A673 (cell line): ENCODE measurements around the gene ZBTB7B. TPM values are rescaled to one million over a fixed set of nuclear protein-coding genes. Genes with fewer than 3 reads are reported as not detected.

ENCODE experiments used
- BruUV-seq: library from RNA; stranded (reverse); fragments of 400-500 nt; replicated peaks from 2 replicates; lab custom pipeline; 2021; lab: Mats Ljungman, UMichigan
- CTCF ChIA-PET: fragments of 300-600 bp; sonication (Branson Sonifier 250); formaldehyde crosslinking; loops from one replicate; lab custom pipeline; 2022; ENCODE audit warnings: antibody characterized with exemption; lab: Charles Lee
- POLR2A ChIA-PET: fragments of 300-600 bp; sonication (Branson Sonifier 250); formaldehyde crosslinking; loops from one replicate; lab custom pipeline; 2022; ENCODE audit warnings: antibody characterized with exemption; ENCODE audit not compliant: low non-redundant PET; lab: Charles Lee
- DNase-seq: peaks from one replicate; pipeline ENCODE4 v3.0.0-alpha.2; 2015; ENCODE audit warnings: low spot score
- H3K27ac ChIP-seq: fragments of 200-600 bp; sonication (generic); 2 replicates; pipeline ENCODE4 v1.5.1; 2016; ENCODE audit warnings: mixed run types, low read depth, mild to moderate bottlenecking, mixed read lengths, antibody characterized with exemption, low read length; ENCODE audit not compliant: poor library complexity, severe bottlenecking
- H3K27me3 ChIP-seq: fragments of 200-600 bp; sonication (generic); replicated peaks from 2 replicates; pipeline ENCODE4 v1.6.1; 2017; ENCODE audit warnings: mixed run types, low read depth, mild to moderate bottlenecking, mixed read lengths, antibody characterized with exemption, low read length; ENCODE audit not compliant: insufficient read depth, poor library complexity
- H3K36me3 ChIP-seq: fragments of 200-600 bp; sonication (generic); 2 replicates; pipeline ENCODE4 v1.6.1; 2016; ENCODE audit warnings: mixed run types, mild to moderate bottlenecking, mixed read lengths, antibody characterized with exemption, low read length; ENCODE audit not compliant: insufficient read depth, poor library complexity, severe bottlenecking
- H3K4me1 ChIP-seq: fragments of 200-600 bp; sonication (generic); 2 replicates; pipeline ENCODE4 v1.6.1; 2017; ENCODE audit warnings: mixed run types, mild to moderate bottlenecking, mixed read lengths, antibody characterized with exemption, low read length; ENCODE audit not compliant: insufficient read depth, poor library complexity, severe bottlenecking
- H3K4me3 ChIP-seq: fragments of 200-600 bp; sonication (generic); 2 replicates; pipeline ENCODE4 v1.5.1; 2016; ENCODE audit warnings: low read depth, mixed run types, mild to moderate bottlenecking, mixed read lengths, low read length; ENCODE audit not compliant: poor library complexity, severe bottlenecking
- H3K9me3 ChIP-seq: fragments of 200-600 bp; sonication (generic); 2 replicates; pipeline ENCODE4 v1.6.1; 2016; ENCODE audit warnings: mixed run types, low read depth, mild to moderate bottlenecking, mixed read lengths, antibody characterized with exemption, low read length; ENCODE audit not compliant: poor library complexity, severe bottlenecking
- EZH2 ChIP-seq: fragments of 200-600 bp; sonication (generic); IDR thresholded peaks from 2 replicates; pipeline ENCODE4 v1.6.1; 2017; ENCODE audit warnings: borderline replicate concordance, low read depth, mild to moderate bottlenecking, mixed read lengths, antibody characterized with exemption, low read length; ENCODE audit not compliant: poor library complexity, severe bottlenecking
- intact Hi-C: fragments of 100-400 bp; cut with micrococcal nuclease; formaldehyde crosslinking; loops from one replicate; pipeline ENCODE4 v1.10.0; 2022; ENCODE audit not compliant: unreplicated experiment
- total RNA-seq: library from RNA; stranded (reverse); gene quantifications from 2 replicates; pipeline ENCODE4 v1.2.3, GENCODE V29; 2021
- TF ChIP-seq, protein P1 (sequence below): fragments of 300-800, 200-600 bp; sonication (generic); conservative IDR thresholded peaks from 2 replicates; pipeline ENCODE4 v1.5.1; 2017; ENCODE audit warnings: low read depth, mild to moderate bottlenecking, antibody characterized with exemption, low read length, moderate library complexity, mixed read lengths

The ZBTB7B gene
- total RNA-seq, 1 experiment from 2014 or later, result 19.2 TPM

DNA sequence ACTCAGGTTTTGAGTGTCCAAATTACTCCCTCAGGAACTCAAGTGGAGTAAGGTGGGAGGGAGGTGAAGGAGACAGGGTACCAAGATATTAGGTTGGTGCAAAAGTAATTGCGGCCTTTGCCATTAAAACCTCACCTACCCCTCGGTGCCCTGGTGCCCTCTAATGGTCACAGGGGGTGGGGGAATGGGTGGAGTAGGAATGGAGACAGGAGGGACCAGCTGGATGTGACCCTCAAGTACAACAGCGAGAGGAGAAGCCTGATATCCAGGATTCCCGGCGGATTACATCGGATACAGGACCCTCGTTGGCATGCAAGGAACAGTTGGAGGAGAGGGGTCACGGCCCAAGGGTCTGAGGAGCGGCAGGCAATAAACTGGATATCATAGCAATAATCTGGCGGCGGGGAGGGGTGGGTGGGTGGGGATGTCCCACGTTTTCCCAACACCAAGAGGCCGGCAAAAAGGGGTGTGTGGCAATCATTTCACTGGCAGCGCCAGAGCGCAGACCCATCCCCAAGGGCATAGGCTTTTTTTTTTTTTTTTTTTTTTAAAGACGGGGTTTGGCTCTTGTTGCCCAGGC, 4.3 kb upstream of the ZBTB7B start:
- ChIA-PET CTCF (interaction anchor here (0.6 to 1.5 kb wide), 7 partner anchors 11 to 439 kb away, joined by 4 to 17 read pairs (median 5); partner anchors contain the start of gene PBXIP1), POLR2A (interaction anchor here (0.6 to 0.7 kb wide), 2 partner anchors 141 to 1116 kb away, joined by 5 to 13 read pairs; no protein-coding TSS in a partner anchor)
- H3K27me3 ChIP-seq, result no peaks in the 10 kb centered on the region
- DNase-seq, result no peak
- H3K27ac ChIP-seq, result no peak overlapping the region
- intact Hi-C loops, result loop anchor here (5.0 kb wide), 1 partner anchor 36 kb away; the partner anchor contains the start of gene PYGO2
- peaks cover 5% of the 10 kb centered on the region for H3K4me1 ChIP-seq
- H3K9me3 ChIP-seq, result no peaks in the 10 kb centered on the region
- H3K4me3 ChIP-seq, result no peak overlapping the region
- TF ChIP-seq, protein P1, sequence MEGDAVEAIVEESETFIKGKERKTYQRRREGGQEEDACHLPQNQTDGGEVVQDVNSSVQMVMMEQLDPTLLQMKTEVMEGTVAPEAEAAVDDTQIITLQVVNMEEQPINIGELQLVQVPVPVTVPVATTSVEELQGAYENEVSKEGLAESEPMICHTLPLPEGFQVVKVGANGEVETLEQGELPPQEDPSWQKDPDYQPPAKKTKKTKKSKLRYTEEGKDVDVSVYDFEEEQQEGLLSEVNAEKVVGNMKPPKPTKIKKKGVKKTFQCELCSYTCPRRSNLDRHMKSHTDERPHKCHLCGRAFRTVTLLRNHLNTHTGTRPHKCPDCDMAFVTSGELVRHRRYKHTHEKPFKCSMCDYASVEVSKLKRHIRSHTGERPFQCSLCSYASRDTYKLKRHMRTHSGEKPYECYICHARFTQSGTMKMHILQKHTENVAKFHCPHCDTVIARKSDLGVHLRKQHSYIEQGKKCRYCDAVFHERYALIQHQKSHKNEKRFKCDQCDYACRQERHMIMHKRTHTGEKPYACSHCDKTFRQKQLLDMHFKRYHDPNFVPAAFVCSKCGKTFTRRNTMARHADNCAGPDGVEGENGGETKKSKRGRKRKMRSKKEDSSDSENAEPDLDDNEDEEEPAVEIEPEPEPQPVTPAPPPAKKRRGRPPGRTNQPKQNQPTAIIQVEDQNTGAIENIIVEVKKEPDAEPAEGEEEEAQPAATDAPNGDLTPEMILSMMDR, result no peak
- no peak for TF ChIP-seq EZH2
- BruUV-seq, result no TSS peak
- H3K36me3 ChIP-seq, result no peaks in the 10 kb centered on the region

DNA sequence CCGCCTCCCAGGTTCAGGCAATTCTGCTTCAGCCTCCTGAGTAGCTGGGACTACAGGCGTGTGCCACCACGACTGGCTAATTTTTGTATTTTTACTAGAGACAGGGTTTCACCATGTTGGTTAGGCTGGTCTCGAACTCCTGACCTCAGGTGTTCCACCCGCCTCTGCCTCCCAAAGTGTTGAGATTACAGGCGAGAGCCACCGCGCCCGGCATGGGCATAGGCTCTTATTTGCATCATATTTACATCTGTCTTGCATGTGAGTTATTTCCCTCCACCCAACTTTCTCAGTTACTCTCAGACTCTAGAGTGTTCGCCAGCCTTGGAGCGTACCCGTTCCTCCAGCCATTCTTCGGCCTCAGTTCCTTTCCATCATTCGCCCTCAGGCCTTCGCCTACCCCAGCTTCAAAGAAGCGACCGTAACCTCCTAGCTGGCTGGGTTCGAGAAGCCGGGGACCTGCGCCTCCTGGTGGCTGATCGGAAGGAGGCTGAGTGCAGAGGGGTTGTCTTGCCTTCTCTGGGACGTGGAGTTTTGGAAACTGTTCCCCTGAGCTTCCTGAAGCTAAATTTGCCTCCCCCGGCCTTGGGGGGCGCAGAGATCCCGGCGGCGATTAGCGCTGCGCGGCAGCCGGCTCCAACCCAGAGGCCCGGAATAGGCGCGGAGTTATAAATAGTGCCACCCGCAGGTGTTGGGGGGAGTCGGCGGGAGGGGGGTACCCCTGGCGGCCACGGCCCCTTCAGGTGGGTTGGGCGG, 3.6 kb upstream of the ZBTB7B start:
- ChIA-PET CTCF (interaction anchor here (0.6 to 1.5 kb wide), 10 partner anchors 11 to 440 kb away, joined by 3 to 17 read pairs (median 5); partner anchors contain the start of genes ADAM15, PBXIP1 and SHC1), POLR2A (interaction anchor here (0.6 to 0.8 kb wide), 4 partner anchors 18 to 1117 kb away, joined by 4 to 13 read pairs (median 5); no protein-coding TSS in a partner anchor)
- no peak for TF ChIP-seq EZH2
- TF ChIP-seq, protein P1, result peak; percentile 99
- H3K4me3 ChIP-seq, result peak overlapping the region; percentile 85
- H3K27ac ChIP-seq, result peak overlapping the region; percentile 79
- no peaks in the 10 kb centered on the region for H3K36me3 ChIP-seq
- peaks cover 5% of the 10 kb centered on the region for H3K4me1 ChIP-seq
- no peaks in the 10 kb centered on the region for H3K27me3 ChIP-seq
- no peaks in the 10 kb centered on the region for H3K9me3 ChIP-seq
- peak; percentile 95 for DNase-seq
- no TSS peak for BruUV-seq
- intact Hi-C loops, result loop anchor here (5.0 kb wide), 1 partner anchor 37 kb away; the partner anchor contains the start of gene PYGO2

DNA sequence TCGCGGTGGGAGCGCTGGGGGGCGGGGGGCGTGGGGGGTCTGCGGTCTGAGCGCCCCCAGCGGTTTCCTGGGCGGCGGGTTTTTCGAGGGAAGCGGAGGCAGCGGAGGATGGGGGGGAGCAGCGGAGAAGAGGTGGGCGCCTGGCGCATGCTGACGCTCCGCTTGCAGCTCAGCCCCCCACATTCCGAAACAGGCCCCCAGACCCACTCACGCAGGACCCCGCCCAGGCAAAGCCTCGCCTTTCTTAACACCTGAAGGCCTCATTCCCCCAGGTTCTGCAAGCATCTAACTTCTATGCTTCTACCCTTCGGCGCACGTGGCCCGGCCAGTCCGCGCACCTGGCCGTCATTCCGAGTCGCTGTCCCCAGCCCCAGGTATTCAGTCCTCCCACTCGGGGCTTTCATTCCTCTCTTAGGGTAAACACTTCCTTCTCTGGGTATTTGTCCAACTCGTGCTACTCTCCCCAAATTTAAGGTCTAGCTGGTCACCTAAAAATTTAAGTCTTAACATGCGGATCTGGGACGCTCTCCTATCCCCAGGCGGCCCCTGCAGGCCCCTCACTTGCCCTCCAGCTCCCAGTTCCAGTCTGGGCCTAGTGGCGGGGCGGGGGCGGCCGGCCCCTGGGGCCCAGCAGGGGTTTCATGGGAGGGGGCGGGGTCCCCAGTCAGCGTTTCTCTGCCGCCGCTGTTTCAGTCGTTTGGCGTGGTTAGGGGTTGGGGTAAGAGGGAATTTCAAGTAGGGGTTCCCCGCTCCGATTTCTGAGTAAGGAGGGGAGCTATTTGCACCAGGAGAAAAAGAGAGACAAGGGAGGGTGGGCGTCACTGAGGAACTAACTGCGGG, 2.8 kb upstream of the ZBTB7B start:
- Histone ChIP-seq H3K36me3 (no peaks in the 10 kb centered on the region), H3K27me3 (no peaks in the 10 kb centered on the region), H3K9me3 (no peaks in the 10 kb centered on the region), H3K4me3 (peak overlapping the region; percentile 85), H3K4me1 (peaks cover 12% of the 10 kb centered on the region), H3K27ac (peak overlapping the region; percentile 79)
- BruUV-seq, result no TSS peak
- DNase-seq, result peak; percentile 69
- TF ChIP-seq, protein P1, result no peak
- no peak for TF ChIP-seq EZH2
- ChIA-PET POLR2A (interaction anchor here (0.8 kb wide), 2 partner anchors 17 to 51 kb away, joined by 4 to 5 read pairs; no protein-coding TSS in a partner anchor), CTCF (interaction anchor here (0.6 to 1.5 kb wide), 9 partner anchors 12 to 646 kb away, joined by 3 to 17 read pairs (median 4); partner anchors contain the start of genes ADAM15, PBXIP1 and SHC1)
- intact Hi-C loops, result loop anchor here (5.0 kb wide), 3 partner anchors 37 to 442 kb away; partner anchors contain the start of genes PYGO2 and UBE2Q1
